Fibroblast of peridontal ligament (primary cell): ENCODE results near the gene GRK4.
"Not testable (repeated sequence)": the region's sequence is repeated elsewhere in the genome, so short reads cannot be mapped to it uniquely, and the experiment has no call there.

Source experiments
- DNase-seq: peaks from one replicate; pipeline ENCODE4 v3.0.0-alpha.2; 2010; ENCODE audit errors: extremely low read depth

The GRK4 gene

DNA sequence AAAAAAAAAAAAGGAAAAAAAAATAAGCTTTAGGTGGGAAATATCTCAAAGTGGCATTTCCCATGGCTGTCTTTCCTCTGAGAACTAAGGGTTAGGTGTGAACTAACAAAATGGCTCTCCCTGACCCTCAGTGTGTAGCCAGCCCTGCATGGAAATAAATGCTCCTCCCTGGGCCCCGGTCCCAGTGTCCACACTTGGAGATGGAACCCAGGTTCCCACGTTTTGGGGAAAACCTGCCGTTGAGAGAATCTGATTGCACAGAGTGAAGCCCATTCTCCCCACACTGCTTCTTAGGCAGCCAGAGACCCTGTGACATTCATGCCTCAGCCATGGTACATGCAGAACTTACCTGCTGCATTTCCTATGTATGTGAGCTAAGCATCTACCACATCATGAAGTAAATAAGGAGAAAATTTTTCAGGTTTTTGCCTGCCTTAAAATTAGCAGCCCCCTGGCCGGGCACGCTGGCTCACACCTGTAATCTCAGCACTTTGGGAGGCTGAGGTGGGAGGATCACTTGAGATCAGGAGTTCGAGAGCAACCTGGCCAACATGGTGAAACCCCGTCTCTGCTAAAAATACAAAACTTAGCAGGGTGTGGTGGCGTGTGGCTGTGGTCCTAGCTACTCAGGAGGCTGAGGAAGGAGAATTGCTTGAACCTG, 76.5 kb downstream of the GRK4 start:
- DNase-seq, result no peak

DNA sequence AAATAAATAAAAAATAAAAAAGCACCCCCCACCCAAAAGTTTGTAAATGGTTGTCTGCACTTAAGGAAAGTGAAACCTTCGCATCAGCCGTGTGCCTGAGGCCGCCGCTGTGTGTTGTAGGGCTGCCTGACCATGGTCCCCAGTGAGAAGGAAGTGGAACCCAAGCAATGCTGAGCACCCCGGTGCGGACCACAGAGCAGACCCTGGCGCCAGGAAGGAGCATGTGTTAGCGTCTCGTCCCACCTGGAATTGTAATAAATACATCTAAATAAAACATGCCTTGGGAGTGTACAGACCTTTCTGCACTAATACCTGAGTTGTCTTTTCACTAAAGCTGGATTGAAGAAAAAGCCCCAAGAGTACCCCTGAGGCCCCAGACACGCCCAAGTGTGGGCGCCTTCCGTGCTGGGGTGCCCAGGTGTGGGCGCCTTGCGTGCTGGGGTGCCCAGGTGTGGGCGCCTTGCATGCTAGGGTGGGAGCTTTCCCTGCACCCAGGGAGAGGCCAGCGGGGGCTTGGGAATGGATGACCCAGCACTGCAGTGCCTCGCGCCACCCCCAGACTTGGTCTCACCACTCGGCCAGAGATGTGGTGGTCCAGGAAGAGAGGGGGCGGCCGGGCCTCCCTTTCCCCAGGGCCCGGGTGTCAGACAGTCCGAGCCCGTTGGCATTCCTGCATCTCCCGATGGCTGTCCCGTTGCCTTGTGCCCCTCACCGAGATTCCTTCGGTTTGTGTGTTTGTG, 77.3 kb downstream of the GRK4 start:
- no peak for DNase-seq

DNA sequence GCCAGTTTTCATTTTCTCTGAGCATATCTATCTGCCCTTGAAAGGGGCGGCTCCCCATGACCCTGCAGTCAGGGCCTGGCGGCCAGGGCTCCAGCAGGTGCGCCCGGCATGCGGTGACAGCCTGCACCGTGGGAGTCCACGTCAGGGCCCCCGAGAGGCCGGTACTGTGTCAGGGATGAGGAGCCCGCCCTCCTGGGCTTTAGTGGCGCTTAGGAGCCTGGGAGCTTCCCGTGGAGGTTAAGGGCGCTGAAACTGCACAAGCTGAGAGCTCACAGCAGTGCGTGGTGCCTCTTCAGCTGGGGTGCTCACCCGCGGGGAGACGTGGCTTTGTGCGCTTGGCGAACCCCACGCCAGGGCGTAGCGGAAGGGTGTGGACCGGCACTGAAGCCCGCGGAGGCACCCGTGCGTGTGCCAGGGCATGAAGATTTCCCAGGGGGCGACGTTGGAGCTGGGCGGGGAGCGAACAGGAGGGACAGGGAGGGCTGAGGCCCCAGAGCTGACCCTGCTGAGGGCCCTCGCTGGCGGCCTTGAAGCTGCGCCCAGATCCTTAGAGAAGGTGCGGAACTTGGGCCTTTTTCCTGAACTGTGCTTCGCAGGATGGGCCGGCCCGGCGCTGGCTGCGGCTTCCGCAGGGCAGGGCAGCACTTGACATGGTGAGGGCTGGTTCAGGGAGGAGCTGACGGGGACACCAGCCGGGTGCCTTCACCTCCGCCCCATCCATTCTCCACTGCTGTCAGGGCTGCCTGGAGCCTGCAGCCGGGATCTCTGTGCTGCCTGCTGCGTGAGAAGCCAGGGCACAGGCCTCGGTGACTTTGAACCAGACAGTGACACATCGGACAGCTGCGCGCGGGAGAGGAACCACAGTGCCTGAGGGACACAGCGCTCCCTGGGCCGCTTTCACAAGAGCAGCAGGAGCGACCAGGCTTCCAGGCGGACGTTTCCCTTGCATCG, 78.1 kb downstream of the GRK4 start:
- DNase-seq, result peak; percentile 49

DNA sequence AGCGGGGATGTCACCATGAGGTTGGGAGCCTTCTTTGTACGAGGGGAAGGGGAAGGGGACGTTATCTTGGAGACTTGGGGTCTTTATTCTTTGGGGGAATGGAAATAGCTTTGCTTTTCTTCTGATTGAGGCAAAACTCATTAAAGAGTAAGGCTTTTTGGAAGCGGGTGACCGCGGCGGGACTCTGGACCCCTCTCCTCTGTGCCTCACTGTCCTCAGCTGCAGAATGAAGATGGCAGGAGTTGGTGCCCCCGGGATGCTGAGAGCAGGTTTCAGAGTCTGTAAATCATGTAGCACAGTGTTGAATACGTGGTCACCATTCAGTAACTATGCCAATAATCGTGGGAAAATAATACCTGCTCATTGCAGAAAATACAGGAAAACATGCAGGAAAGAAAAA, 78.9 kb downstream of the GRK4 start:
- DNase-seq, result no peak

DNA sequence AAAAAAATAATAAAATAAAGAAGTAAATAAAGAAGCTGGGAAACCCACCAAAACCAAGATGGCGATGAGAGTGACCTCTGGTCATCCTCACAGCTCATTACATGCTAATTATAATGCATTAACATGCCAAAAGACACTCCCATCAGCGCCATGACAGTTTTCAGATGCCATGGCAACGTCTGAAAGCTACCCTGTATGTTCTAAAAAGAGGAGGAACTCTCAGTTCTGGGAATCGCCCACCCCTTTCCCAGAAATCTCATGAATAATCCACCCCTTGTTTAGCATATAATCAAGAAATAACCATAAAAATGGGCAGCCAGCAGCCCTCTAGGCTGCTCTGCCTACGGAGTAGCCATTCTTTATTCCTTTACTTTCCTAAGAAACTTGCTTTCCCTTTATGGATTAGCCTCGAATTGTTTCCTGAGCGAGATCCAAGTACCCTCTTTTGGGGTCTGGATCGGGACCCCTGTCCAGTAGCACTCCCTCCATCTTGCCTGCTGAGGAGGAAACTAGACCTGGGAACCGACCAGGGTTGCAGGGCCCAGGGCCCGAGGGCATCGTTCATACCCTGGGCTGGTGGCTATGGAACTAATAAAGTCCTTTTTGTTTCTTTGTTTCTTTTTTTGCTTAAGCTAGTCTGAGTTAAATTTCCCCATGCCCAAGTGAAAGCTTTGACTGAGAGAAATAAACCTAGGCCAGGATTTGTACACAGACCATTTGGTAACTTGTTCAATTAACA, 80.1 kb downstream of the GRK4 start:
- no peak for DNase-seq

DNA sequence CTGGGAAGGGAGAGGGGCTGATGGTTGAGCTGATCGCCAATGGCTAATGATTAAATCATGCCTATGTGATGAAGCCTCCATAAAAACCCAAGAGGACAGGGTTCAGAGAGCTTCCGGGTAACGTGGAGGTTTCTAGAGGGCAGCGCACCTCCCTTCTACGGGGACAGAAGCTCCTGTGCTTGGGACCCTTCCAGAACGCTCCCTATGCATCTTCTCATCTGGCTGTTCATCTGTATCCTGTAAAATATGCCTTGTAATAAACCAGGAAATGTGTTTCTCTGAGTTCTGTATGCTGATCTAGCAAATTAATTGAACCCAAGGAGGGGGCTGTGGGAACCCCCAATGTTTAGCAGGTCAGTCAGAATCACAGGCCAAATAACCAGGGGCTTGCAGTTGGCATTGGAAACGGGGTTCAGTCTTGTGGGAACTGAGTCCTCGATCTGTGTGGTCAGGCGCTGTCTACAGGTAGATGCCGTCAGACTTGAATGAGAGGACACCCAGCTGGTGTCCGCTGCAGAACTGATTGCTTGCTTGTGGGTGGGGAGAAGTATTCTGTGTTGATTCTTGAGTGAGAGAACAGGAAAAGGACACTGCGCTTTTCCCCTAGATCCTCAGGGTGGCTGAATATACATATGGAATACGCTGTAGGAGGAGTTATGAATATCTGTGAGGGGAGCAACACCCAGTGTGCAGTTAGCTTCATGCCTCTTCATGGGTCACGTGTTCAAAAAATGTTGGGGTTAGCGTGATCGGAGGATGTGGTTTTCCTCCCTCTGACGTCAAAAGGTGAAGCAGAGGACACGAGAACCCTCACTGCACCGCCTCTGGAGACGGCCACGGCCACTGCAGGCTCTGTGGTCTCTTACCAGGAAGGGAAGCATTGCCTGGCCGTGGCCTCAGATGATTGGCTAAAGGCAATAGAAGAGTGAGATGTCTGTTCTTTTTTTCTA, 81.8 kb downstream of the GRK4 start:
- DNase-seq, result peak; percentile 87

DNA sequence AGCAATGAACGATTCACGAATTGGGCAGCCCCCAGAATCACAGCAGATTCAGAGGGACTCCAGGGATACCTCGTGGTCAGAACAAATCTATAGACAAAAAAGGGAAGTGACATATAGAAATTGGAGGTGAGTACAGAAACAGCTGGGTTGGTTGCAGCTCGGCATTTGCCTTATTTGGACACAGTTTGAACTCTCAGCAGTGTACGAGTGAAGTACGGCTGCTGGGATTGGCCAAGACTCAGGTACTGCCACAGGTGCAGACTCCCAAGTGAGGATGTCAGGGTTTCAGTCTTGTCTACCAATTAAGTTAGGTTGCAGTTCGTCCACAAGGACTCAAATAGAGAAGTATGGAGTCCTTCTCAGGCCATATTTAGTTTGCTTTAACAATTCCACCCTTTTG, 82.8 kb downstream of the GRK4 start:
- no peak for DNase-seq

DNA sequence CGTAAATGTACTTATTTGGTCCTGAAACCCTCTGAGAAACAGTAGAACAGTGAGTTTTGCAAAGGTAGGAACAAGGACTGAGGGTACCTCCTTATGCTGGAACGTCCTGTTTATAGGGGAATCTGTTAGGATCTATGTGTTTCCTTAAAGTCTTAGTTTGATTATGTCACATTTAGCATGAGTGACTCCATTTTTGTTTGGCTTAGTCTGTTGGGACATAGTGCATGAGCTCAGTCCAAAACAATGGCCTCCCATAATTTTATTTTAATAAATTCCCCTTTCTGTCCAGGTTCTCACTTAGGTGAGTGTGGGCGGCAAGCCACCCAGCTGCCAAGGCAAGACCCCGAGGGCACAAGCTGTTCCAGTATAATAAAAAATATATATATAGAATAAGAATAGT, 83.3 kb downstream of the GRK4 start:
- no peak for DNase-seq

DNA sequence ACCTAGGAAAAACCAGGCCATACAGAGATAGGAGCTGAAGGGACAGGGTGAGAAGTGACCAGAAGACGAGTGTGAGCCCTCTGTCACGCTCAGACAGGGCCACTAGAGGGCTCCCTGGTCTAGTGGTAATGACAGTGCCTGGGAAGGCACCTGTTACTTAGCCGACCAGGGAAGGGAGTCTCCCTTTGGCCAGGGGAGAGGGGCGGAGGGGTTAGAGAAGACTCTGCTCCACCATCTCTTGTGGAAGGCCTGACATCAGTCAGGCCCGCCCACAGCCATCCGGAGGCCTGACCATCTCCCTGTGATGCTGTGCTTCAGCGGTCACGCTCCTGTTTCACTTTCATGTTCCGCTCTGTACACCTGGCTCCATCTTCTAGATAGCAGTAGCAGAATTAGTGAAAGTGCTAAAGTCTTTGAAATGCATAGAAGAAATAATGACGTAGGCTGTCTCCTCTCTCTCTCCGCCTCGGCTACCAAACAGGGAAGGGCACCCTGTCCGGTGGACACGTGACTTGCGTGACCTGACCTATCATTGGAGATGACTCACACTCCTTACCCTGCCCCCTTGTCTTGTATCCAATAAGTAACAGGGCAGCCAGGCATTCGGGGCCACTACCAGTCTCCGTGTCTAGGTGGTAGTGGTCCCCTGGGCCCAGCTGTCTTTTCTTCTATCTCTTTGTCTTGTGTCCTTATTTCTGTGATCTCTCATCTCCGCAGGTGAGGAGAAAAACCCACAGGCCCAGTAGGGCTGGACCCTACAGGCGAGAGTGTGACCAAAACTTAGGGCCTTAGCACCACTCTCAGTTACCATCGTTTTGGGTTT, 84.3 kb downstream of the GRK4 start:
- DNase-seq, result peak; percentile 40

DNA sequence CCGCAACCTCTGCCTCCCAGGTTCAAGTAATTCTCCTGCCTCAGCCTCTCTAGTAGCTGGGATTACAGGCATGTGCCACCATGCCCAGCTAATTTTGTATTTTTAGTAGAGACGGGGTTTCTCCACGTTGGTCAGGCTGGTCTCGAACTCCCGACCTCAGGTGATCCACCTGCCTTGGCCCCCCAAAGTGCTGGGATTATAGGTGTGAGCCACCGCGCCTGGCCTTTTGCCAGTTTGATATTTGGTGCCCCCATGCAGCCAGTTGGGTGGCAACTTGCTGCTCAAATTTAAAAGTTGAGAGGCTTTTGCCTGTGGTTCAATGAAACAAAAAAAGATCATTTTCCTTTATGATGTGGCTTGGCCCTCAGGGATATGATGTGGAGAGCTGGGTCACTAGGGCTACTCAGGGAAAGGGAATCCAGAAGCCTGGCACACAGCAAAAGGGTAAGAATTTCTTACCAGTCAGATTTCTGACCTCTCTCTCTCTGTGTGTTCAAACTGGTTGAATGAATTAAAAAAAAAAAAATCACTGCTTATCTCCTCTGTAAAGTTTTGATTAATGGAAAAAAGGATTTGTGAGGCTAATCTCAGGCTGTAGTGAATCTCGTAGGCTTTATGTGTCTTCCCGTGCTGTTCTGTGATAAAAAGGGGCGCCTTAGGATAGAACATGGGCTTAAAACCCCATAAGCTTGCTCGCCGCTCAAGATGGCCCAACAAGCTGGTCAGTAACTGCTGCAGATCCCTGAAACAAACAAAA, 87.9 kb downstream of the GRK4 start:
- not testable (repeated sequence) for DNase-seq

DNA sequence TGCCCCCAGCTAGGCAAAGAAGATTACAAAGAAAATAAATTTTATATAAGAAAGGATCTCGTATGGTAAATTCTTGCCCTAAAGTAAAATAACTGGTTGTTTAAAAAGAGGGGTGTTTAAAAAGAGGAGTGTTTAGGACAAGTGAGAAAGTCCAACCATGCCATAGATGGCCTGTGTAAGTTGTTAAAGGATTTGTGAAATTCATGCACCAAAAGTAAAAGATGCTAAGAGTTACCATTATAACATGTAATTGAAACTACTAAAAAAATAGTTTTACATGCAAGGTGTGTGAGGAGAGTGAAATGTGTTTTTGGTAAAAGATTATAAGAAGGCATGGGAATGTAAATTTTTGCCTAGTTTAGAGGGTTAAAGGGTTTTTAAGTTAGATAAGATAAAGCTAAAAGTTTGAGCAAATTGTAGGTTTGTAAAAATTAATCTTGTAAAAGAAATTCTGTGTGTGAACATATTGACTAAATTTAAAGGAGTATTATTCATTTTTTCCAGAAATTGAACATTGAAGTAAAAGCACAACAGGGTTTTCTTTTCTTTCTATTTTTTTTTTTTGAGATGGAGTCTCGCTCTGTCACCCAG, 90.9 kb downstream of the GRK4 start:
- DNase-seq, result no peak

DNA sequence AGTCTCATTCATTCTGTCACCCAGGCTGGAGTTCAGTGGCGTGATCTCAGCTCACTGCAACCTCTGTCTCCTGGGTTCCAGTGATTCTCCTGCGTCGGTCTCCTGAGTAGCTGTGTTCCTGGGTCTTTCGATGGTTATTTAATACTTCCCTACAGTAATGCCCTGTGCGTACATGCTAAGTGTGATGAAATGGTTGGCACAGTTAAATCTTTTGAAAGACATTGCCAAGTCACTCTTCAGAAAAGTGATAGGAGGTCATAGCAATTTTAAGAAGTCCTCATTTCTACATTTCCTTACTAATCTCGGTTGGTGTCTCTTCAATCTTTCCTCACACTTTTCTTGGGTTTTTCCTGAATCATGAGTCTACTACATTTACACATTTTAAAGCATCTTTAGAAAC, 96.6 kb downstream of the GRK4 start:
- no peak for DNase-seq

DNA sequence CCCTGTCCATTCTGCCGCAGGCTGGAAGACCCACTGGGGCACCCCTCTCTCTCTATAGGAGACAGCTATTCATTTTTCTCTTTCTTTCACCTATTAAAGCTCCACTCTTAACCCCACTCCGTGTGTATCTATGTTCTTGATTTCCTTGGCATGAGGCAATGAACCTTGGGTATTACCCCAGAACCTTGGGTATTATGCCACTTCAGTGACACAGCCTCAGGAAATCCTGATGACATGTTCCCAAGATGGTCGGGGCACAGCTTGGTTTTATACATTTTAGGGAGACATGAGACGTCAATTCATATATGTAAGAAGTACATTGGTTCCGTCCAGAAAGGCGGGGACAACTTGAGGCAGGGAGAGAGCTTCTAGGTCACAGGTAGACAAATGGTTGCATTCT, 97.6 kb downstream of the GRK4 start:
- no peak for DNase-seq

DNA sequence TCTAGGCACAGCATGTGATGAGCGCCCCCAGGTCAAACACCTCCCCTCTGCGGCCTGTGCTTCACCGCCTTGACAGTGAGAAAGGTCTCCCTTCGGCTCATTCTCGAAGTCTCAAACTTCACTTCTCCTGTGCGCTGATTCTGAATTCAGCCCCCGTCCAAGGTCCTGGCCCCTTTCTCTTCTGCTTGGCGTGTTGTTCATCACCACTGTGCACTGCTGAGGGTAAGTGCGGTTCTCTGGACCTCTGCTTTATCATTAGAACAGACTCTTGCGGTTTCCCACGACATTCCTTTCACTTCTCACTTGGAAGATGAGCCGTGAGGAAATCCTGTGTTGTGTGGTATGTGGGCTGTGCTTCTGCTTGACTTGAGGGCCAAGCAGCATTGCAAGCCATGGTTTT, 99.1 kb downstream of the GRK4 start:
- peak; percentile 33 for DNase-seq

DNA sequence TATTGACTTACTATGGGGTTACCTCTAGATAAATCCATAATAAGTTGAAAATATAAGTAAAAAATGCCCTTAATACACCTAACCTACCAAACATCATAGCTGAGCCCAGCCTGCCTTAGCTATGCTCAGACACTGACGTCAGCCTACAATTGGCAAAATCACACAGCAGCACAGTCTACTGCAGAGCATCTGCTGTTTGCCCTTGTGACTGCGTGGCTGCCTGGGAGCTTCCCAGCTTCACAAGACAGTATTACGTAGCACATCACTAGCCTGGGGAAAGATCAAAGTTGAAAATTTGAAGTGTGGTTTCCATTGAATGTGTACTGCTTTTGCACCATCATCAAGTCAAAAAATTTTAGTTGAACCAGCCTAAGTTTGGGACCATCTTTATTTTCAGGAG, 102.2 kb downstream of the GRK4 start:
- DNase-seq, result no peak

DNA sequence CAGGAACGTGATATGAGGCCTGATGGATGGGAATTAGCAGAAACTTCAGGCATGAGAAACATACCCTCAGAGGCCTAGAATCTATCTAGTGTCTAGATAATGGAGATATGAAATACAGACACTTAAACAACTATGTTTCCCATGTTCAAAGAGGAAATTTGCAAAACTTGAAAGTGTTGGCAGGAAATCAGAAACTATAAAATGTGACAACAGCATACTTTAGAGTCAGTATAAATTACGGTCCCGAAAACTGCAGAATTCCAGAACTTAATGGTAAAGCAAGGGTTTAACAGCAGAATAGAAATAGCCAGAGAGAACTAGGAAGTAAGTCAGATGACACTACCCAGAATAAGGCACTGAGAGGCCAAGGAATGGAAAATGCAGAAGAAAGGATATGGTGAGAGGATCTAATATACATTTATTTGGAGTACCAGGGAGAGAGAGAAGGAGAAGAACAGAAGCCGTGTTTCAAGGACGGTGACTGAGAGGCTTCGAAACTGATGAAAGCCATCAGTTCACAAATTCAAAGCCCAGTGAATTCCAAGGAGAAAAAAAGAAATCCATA, 103.5 kb downstream of the GRK4 start:
- no peak for DNase-seq

DNA sequence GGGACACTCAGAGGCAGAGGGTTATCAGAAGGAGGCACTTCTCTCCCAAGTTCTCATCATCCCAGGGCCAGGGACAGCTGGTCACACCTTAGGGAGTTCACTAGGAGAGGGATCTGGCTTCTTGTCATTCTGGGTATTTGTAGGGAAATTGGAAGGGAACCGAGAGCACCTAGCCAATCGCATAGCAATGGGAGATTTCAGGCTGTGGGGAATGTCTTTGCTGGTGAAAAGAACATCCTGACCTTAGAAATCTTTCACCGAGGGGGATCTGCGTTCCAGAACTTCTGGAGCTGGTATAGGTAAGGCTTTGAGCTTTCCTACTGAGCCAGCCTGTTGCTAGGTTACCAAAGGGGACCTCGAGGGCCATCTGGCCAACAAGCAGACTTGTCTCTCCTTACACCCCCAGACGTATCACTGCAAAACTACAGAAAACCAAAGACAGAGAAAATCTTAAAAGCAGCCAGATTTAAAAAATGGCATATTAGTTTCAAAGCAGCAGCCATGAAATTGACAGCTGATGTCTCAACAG, 104.2 kb downstream of the GRK4 start:
- DNase-seq, result no peak

DNA sequence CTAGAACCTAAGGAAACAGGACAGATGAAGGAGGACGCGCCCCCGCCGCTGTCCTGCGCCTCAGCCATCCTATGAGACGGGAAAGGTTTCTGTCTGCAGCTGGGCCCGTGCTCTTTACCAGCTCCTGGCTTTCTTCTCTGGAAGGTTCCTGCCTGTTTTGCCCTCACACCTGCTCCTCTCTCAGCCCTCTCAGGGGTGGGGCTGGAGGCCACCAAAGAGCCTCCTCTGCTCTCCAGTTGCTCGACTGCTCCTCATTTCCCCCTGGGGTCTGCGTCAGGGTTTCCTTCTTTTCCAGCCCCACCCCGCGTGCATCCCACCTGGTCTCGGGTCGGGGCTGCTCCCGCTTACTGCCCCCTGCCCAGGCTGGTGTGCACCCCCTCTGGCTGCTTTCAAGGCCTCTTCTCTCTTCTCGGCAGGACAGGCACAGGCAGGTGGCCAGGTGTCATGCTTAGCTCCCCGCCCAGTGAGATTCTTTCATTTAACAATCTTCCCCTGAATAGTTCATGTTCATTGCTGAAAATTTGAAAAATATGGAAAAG, 106.4 kb downstream of the GRK4 start:
- DNase-seq, result no peak
